Measurements from ENCODE around the gene TMEM131.

DNA sequence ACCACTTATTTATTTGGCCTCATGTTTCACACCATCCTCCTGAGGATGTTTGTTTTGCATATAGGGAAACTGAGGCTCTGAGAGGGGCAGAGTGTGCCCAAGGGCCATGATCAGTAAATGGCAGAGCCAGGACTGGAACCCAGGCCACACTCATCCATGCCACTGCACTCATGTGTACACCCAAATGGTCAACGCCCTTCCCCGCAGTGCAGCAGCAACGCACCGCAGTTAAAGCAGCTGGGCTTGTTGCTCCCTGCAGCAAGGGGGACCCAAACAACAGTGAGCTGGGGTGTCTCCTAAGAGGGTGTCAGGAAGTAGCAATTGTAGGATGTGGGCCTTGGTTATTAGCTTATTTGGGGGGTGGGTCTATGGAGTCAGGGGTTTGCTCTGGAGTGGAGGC is 245.7 kb downstream of the TMEM131 start:
- TF ChIP-seq TCF7 (CRISPR knock-in tag; IDR thresholded peaks at IDR 0.05; ENCODE audit: low read depth) (no peak), NFYB (CRISPR knock-in tag; conservative IDR thresholded peaks at IDR 0.05; ENCODE audit: low read depth) (no peak), TP53 (CRISPR knock-in tag; IDR thresholded peaks at IDR 0.05) (no peak), ZNF263 (CRISPR knock-in tag; IDR thresholded peaks at IDR 0.05; ENCODE audit: low read depth) (no peak), ETV6 (CRISPR knock-in tag; IDR thresholded peaks at IDR 0.05) (no peak), CREM (CRISPR knock-in tag; IDR thresholded peaks at IDR 0.05) (no peak), SMAD3 (CRISPR knock-in tag; IDR thresholded peaks at IDR 0.05; ENCODE audit: borderline replicate concordance) (no peak), TEAD1 (CRISPR knock-in tag; IDR thresholded peaks at IDR 0.05) (no peak)
- TF ChIP-seq, protein P1, sequence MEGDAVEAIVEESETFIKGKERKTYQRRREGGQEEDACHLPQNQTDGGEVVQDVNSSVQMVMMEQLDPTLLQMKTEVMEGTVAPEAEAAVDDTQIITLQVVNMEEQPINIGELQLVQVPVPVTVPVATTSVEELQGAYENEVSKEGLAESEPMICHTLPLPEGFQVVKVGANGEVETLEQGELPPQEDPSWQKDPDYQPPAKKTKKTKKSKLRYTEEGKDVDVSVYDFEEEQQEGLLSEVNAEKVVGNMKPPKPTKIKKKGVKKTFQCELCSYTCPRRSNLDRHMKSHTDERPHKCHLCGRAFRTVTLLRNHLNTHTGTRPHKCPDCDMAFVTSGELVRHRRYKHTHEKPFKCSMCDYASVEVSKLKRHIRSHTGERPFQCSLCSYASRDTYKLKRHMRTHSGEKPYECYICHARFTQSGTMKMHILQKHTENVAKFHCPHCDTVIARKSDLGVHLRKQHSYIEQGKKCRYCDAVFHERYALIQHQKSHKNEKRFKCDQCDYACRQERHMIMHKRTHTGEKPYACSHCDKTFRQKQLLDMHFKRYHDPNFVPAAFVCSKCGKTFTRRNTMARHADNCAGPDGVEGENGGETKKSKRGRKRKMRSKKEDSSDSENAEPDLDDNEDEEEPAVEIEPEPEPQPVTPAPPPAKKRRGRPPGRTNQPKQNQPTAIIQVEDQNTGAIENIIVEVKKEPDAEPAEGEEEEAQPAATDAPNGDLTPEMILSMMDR (IDR thresholded peaks at IDR 0.05): no peak
- TF ChIP-seq, protein P2, sequence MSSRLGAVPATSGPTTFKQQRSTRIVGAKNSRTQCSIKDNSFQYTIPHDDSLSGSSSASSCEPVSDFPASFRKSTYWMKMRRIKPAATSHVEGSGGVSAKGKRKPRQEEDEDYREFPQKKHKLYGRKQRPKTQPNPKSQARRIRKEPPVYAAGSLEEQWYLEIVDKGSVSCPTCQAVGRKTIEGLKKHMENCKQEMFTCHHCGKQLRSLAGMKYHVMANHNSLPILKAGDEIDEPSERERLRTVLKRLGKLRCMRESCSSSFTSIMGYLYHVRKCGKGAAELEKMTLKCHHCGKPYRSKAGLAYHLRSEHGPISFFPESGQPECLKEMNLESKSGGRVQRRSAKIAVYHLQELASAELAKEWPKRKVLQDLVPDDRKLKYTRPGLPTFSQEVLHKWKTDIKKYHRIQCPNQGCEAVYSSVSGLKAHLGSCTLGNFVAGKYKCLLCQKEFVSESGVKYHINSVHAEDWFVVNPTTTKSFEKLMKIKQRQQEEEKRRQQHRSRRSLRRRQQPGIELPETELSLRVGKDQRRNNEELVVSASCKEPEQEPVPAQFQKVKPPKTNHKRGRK (CRISPR knock-in tag; IDR thresholded peaks at IDR 0.05; ENCODE audit: borderline replicate concordance): no peak

All from WTC11 (cell line).